ENCODE measurements around the gene TOR4A.
"Not testable (repeated sequence)": the region's sequence is repeated elsewhere in the genome, so short reads cannot be mapped to it uniquely, and the experiment has no call there.

The TOR4A gene

DNA sequence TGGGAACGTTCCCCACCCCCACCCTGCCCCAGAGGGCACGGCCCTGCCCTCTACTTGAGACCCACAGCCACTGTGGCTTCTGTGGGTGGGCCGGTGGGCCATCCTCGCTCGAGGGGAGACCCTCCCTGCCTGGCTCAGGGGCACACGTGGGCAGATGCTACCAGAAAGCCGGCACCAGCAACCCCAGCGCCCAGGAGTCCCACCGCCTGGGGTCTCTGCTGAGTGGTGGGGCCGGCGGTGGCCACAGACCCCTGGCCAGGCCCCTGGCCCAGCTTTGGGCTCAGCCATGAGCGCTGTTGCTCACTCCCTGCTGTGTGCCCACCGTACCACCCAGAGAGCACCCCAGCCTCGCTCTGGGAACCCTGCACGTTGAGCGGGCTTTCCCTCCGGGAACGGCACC is 41.1 kb downstream of the TOR4A start:
- DNase-seq (ENCODE audit: low spot score): peak; percentile 62

DNA sequence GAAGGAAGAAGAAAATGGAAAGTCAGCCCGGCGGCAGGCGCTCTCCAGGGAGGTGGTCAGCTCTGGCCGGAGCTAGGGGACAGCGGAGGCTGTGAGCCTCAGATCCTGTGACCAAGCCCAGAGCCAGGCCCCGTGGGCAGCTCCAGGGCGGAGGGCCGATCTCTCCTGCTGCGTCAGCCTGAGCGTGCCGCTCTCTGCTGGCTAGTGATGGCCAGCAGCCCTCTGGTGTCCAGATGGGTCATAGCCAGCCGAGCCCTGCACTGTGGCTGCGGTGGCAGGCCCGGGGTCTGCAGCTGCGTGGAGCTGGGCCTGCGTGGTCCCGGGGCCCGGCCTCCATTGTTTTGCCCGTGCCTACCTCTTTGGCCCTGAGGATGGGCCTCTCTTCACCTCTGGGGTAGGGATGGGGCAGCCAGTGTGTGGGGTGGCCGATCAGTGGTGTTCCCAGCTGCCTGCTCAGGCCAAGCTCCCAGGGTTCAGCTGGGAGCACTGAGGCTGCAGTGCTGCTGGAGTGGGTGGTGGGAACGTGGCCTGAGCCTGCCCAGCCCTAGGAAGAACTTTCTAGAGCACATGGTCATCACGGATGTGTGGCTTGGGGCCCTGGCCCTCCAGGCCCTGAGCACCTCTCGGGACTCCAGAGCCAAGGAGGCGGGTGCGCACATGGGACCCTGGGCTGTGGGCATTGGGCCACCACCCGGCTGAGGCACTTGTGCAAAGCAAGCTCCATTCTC is 41.6 kb downstream of the TOR4A start:
- peak; percentile 61 for DNase-seq (ENCODE audit: low spot score)

DNA sequence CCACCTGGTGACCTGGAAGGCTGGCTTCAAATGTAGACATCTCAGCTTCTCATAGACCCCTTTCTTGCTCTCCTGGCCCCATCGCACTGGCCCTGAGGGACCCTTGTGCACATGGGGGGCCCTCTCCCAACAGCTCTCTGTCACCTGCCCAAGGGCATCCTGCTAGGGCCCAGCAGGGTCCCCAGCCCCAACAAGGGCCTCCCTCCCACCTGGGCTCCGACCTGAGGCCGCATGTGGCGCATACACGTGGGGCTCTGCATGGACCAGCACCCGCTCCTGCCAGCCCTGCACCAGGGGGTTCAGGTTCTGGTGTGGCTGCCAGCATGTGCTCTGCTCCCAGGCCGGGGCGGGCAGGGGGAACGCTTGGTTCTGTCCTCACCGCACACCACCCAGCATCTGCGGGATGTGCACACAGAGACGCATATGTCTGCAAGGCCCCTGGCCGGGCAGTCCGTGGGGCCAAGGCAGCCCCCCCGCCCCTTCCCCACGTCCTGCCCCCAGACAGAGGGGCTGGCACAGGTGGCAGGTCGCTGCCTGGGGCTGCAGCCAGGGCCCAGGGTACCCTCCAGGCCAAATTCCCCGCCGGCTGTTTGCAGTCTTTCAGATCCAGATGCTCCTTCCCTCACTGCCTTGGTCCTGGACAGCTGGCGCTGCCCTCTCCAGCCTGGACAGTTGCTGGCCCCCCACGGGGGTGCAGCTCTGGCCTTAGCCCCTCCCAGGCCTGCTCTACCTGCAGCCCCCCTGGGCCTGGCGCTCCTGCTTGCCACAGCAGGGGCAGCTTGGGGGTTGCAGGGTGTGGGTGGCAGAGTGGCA is 42.4 kb downstream of the TOR4A start:
- peak; percentile 57 for DNase-seq (ENCODE audit: low spot score)

DNA sequence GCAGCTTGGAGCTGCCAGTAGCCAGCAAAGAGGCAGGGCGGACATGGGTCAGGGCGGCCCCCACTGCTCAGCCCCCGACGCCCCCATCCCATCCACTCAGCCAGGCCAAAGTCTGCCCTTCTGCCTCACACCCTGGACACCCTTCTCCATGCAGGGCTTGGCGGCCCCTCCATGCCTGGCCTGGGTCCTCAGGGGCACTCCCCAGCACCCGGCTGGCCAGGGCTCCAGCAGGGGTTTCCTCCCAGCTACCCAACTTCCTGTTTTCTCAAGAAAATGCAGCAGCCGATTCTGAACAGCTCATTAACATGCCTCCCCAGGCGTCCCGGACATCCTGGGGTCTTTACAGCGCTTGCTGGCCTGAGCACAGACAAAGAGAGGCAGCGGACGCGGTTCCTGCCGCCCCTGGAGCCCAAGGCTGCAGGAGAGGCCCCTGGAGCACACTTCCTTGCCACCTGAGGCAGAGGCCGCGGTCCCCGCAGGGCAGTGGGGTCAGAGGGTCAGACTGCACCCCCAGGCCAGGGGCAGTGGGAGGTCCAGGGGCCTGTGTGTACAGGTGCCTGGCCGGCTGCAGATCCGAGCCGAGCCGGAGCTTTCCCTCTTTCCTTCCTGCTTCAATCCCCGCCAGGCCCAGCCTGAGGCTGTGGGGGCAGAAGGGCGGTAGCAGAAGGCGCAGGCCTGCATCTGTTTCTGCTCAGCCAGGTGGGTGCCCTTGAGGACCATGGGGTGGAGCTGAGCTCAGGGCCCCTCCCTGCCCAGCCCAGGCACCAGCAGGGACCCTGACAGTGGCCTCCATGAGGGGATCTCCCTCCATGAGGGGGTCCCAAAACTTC is 43.2 kb downstream of the TOR4A start:
- DNase-seq (ENCODE audit: low spot score): peak; percentile 64

- peak; percentile 45 for DNase-seq (ENCODE audit: low spot score)
These were observed 44.3 kb downstream of the TOR4A start for GRCh38 chr9:137321726-137322361.

GRCh38 chr9:137323531-137324331 is 46.2 kb downstream of the TOR4A start:
- DNase-seq (ENCODE audit: low spot score): no peak

GRCh38 chr9:137325124-137325523 is 47.6 kb downstream of the TOR4A start:
- DNase-seq (ENCODE audit: low spot score): no peak

DNA sequence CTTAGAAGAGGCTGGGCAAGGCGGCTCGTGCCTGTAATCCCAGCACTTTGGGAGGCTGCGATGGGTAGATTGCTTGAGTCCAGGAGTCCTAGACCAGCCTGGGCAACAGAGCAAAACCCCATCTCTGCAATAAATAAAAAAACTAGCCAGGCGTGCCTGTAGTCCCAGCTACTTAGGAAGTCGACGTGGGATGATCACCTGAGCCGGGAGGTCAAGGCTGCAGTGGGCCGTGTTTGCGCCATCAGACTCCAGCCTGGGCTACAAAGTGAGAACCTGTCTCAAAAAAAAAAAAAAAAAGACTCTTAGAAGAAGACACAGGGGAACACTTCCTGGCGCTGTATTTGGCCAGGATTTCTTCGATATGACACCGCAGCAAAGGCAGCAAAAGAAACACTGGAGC is 48.3 kb downstream of the TOR4A start:
- DNase-seq (ENCODE audit: low spot score): no peak

DNA sequence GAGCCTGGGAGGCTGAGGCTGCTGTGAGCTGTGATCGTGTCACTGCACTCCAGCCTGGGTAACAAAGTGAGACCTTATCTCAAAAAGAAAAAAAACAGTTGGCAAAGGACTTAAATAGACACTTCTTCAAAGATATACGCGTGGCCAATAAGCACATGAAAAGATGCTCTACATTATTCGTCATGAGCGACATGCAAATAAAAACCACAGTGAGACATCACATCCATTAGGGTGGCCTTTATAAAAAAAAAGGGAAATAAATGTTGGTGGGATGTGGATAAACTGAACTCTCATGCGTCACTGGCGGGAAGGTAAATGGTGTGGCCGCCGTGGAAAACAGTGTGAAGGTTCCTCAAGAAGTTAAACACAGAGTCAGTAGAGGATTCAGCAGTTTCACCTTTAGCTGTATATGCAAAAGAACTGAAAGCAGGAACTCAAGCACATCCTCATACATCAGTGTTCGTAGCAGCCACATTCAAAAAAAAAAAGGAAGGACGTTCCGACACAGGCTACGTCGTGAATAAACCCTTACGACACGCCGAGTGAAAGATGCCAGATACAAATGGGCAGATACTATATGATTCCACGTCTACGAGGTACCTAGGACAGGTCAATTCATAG is 49.0 kb downstream of the TOR4A start:
- DNase-seq (ENCODE audit: low spot score): no peak

DNA sequence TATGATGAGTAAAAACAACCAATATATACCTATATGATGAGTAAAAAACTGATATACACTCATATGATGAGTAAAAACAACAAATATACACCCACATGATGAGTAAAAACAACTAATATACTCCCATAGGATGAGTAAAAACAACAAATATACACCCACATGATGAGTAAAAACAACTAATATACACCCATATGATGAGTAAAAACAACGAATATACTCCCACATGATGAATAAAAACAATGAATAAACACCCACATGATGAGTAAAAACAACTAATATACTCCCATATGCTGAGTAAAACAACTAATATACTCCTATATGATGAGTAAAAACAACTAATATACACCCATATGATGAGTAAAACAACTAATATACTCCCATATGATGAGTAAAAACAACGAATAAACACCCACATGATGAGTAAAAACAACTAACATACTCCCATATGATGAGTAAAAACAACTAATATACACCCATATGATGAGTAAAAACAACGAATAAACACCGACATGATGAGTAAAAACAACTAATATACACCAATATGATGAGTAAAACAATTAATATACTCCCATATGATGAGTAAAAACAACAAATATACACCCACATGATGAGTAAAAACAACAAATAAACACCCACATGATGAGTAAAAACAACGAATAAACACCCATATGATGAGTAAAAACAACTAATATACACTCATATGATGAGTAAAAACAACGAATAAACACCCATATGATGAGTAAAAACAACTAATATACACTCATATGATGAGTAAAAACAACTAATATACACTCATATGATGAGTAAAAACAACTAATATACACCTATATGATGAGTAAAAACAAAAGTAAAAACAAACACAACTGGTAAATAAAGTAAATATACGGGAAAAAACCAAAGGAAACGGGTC is 50.4 kb downstream of the TOR4A start:
- DNase-seq (ENCODE audit: low spot score): not testable (repeated sequence)

- DNase-seq (ENCODE audit: low spot score): not testable (repeated sequence)
These were observed 52.1 kb downstream of the TOR4A start for GRCh38 chr9:137329590-137329989.

- DNase-seq (ENCODE audit: low spot score): no peak
These were observed 53.2 kb downstream of the TOR4A start for GRCh38 chr9:137330689-137331088.

DNA sequence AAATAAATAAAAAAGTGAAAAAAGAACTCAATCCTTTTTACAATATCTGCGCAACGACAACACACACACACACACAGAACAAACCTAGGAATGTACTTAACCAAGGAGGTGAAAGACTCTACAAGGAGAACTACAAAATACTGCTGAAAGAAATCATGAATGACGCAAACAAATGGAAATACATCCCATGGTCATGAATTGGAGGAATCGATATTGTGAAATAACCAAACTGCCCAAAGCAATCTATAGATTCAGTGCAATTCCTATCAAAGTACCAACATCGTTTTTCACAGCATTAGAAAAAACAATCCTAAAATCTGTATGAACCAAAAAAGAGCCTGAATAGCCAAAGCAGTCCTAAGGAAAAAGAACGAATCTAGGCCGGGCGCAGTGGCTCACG is 54.4 kb downstream of the TOR4A start:
- DNase-seq (ENCODE audit: low spot score): no peak

Measured in left forelimb (tissue), 1 donor.